Measurements from ENCODE around the gene MTMR10.

MTMR10 gene

GRCh38 chr15:30895461-30896210, 95.8 kb downstream of the MTMR10 start:
- DNase-seq (ENCODE audit: low read depth in 1 of 2, low spot score in 1 of 2) = no peak
- Histone ChIP-seq H3K27me3 (ENCODE audit: insufficient read depth, poor library complexity, severe bottlenecking) (no peaks in the 10 kb centered on the region), H3K4me3 (replicated peaks; ENCODE audit: insufficient read depth, low read length) (no peak overlapping the region), H3K27ac (replicated peaks) (no peak overlapping the region)
- TF ChIP-seq, protein P1, sequence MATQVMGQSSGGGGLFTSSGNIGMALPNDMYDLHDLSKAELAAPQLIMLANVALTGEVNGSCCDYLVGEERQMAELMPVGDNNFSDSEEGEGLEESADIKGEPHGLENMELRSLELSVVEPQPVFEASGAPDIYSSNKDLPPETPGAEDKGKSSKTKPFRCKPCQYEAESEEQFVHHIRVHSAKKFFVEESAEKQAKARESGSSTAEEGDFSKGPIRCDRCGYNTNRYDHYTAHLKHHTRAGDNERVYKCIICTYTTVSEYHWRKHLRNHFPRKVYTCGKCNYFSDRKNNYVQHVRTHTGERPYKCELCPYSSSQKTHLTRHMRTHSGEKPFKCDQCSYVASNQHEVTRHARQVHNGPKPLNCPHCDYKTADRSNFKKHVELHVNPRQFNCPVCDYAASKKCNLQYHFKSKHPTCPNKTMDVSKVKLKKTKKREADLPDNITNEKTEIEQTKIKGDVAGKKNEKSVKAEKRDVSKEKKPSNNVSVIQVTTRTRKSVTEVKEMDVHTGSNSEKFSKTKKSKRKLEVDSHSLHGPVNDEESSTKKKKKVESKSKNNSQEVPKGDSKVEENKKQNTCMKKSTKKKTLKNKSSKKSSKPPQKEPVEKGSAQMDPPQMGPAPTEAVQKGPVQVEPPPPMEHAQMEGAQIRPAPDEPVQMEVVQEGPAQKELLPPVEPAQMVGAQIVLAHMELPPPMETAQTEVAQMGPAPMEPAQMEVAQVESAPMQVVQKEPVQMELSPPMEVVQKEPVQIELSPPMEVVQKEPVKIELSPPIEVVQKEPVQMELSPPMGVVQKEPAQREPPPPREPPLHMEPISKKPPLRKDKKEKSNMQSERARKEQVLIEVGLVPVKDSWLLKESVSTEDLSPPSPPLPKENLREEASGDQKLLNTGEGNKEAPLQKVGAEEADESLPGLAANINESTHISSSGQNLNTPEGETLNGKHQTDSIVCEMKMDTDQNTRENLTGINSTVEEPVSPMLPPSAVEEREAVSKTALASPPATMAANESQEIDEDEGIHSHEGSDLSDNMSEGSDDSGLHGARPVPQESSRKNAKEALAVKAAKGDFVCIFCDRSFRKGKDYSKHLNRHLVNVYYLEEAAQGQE (IDR thresholded peaks at IDR 0.05; ENCODE audit: insufficient replicate concordance, low read depth) = no peak
- TF ChIP-seq POLR2AphosphoS5 (IDR thresholded peaks at IDR 0.05; ENCODE audit: low read depth) (no peak), CTCF (IDR thresholded peaks at IDR 0.05; ENCODE audit: insufficient read depth, low read length) (no peak), SPI1 (IDR thresholded peaks at IDR 0.05; ENCODE audit: borderline replicate concordance, low read depth) (no peak), GABPA (IDR thresholded peaks at IDR 0.05; ENCODE audit: low read depth) (no peak)

- Histone ChIP-seq H3K27ac (replicated peaks) (no peak overlapping the region), H3K27me3 (ENCODE audit: insufficient read depth, poor library complexity, severe bottlenecking) (no peaks in the 10 kb centered on the region), H3K4me3 (replicated peaks; ENCODE audit: insufficient read depth, low read length) (no peak overlapping the region)
- TF ChIP-seq POLR2AphosphoS5 (IDR thresholded peaks at IDR 0.05; ENCODE audit: low read depth) = no peak
- TF ChIP-seq, protein P1 (IDR thresholded peaks at IDR 0.05; ENCODE audit: insufficient replicate concordance, low read depth) = no peak
- no peak for TF ChIP-seq GABPA (IDR thresholded peaks at IDR 0.05; ENCODE audit: low read depth)
- no peak for TF ChIP-seq CTCF (IDR thresholded peaks at IDR 0.05; ENCODE audit: insufficient read depth, low read length)
- TF ChIP-seq SPI1 (IDR thresholded peaks at IDR 0.05; ENCODE audit: borderline replicate concordance, low read depth) = no peak
- DNase-seq (ENCODE audit: low read depth in 1 of 2, low spot score in 1 of 2) = no peak
Measured at GRCh38 chr15:30889196-30889595, 102.2 kb downstream of the MTMR10 start.

Data from HL-60 (cell line).